HEK293T (cell line): Measurements from ENCODE around the gene ARAP2.

ENCODE experiments used
- BHLHE40 ChIP-seq: fragments of 450-650 bp; IDR thresholded peaks from 2 replicates; pipeline ENCODE4 v1.6.1; 2016; ENCODE audit warnings: mild to moderate bottlenecking, moderate library complexity, borderline replicate concordance
- CTBP1 ChIP-seq: fragments of 450-650 bp; IDR thresholded peaks from 2 replicates; pipeline ENCODE4 v1.6.1; 2016; ENCODE audit warnings: borderline replicate concordance
- FOXA1 ChIP-seq: fragments of 450-650 bp; IDR thresholded peaks from 2 replicates; pipeline ENCODE4 v1.6.1; 2016; ENCODE audit warnings: mild to moderate bottlenecking
- FOXK2 ChIP-seq: fragments of 450-650 bp; IDR thresholded peaks from 2 replicates; pipeline ENCODE4 v1.6.1; 2016; ENCODE audit warnings: mild to moderate bottlenecking
- FOXM1 ChIP-seq: fragments of 450-650 bp; IDR thresholded peaks from 2 replicates; pipeline ENCODE4 v1.6.1; 2017; ENCODE audit warnings: mild to moderate bottlenecking, borderline replicate concordance
- HDGF ChIP-seq: fragments of 450-650 bp; IDR thresholded peaks from 2 replicates; pipeline ENCODE4 v1.6.1; 2017; ENCODE audit warnings: antibody characterized with exemption, borderline replicate concordance
- LEF1 ChIP-seq: fragments of 450-650 bp; IDR thresholded peaks from 2 replicates; pipeline ENCODE4 v1.6.1; 2017; ENCODE audit warnings: mild to moderate bottlenecking, borderline replicate concordance
- NFRKB ChIP-seq: fragments of 450-650 bp; IDR thresholded peaks from 2 replicates; pipeline ENCODE4 v1.6.1; 2016; ENCODE audit warnings: mild to moderate bottlenecking, moderate library complexity
- SP1 ChIP-seq: fragments of 450-650 bp; IDR thresholded peaks from 2 replicates; pipeline ENCODE4 v1.6.1; 2017
- TF ChIP-seq, protein P1 (sequence below): fragments of 450-650 bp; IDR thresholded peaks from 2 replicates; pipeline ENCODE4 v1.6.1; 2016

DNA sequence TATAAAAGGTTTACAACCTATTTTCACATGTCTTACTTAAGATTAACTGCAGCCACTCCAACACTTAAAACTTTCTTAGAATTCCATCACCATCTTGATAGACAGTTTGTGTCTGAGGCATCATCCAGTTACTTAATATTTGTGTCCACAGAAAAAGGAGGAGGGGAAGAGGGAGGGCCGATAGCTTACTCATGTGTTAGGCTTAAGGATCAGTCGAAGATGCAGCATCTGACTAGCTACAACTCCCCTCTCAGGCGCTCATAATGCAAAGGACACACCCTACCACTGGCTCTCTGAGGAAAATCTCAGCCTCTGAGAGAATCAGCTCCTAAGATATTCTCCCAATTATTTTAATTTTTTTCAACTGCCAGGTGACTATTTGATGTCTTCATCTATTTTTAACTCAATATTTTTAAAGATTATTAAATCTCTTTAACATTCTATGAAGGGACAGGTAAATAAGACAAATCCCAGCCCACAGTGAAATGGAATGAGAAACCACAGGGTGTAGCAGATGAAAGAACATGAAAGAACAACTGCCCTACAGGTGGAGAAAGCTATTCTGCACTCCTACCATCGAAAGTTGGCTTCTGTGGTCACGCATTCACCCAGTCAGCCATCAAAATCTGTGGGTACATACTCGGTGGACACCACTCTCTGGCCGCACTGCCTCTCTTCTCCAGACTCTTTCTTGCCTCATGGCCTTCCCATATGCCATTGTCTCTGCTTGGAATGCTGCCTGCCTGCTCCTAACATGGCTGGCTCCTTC is 48.0 kb downstream of the ARAP2 start:
- TF ChIP-seq FOXK2 (no peak), CTBP1 (no peak), FOXM1 (no peak), SP1 (no peak), HDGF (no peak), NFRKB (no peak), FOXA1 (no peak), LEF1 (no peak), BHLHE40 (no peak)
- TF ChIP-seq, protein P1, sequence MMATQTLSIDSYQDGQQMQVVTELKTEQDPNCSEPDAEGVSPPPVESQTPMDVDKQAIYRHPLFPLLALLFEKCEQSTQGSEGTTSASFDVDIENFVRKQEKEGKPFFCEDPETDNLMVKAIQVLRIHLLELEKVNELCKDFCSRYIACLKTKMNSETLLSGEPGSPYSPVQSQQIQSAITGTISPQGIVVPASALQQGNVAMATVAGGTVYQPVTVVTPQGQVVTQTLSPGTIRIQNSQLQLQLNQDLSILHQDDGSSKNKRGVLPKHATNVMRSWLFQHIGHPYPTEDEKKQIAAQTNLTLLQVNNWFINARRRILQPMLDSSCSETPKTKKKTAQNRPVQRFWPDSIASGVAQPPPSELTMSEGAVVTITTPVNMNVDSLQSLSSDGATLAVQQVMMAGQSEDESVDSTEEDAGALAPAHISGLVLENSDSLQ = no peak
